ENCODE measurements around the gene UCKL1. TPM values are rescaled to one million over a fixed set of nuclear protein-coding genes. Genes with fewer than 3 reads are reported as not detected.
A peak's percentile ranks its signal among the peaks of the same experiment; 100 is the strongest.

The UCKL1 gene
- total RNA-seq, 1 experiment from 2014 or later = 47.4 TPM

DNA sequence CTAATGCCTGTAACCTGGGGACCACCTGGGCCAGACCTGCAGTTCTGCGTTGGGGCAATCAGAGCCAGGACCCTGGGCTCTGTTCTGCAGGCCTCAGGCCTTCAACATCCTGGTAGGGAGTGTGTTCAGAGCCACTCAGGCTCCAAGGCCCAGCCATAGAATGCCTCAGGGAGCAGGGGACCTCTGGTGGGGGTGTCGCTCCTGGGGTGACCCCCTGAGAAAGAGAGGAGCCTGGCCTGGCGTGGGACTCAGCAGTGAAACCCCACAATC lies 12.5 kb downstream of the UCKL1 start:
- POLR2A ChIA-PET = no interaction called here
- no peak overlapping the region for H3K4me3 ChIP-seq (ENCODE audit: low read depth in 2 of 2, low read length in 2 of 2)
- intact Hi-C loops (cut with micrococcal nuclease; ENCODE audit: unreplicated experiment) (no loop called here), in situ Hi-C loops (cut with HindIII; ENCODE audit: low pct_unique_long_range_greater_than_20kb, low sequenced_read_pairs) (no loop called here)
- no peaks in the 10 kb centered on the region for H3K9me3 ChIP-seq (ENCODE audit: control insufficient read depth, insufficient read depth, low read depth, low read length)
- DNase-seq (ENCODE audit: low read depth, low spot score) (no peak), ATAC-seq (no peak)
- no peak for TF ChIP-seq TCF7L2 (IDR thresholded peaks at IDR 0.05; ENCODE audit: low read depth, low read length)
- TF ChIP-seq REST (IDR thresholded peaks at IDR 0.05; ENCODE audit: insufficient read depth in 1 of 2, low read depth in 2 of 2, low read length in 1 of 2) = no peak
- TF ChIP-seq, protein P1, sequence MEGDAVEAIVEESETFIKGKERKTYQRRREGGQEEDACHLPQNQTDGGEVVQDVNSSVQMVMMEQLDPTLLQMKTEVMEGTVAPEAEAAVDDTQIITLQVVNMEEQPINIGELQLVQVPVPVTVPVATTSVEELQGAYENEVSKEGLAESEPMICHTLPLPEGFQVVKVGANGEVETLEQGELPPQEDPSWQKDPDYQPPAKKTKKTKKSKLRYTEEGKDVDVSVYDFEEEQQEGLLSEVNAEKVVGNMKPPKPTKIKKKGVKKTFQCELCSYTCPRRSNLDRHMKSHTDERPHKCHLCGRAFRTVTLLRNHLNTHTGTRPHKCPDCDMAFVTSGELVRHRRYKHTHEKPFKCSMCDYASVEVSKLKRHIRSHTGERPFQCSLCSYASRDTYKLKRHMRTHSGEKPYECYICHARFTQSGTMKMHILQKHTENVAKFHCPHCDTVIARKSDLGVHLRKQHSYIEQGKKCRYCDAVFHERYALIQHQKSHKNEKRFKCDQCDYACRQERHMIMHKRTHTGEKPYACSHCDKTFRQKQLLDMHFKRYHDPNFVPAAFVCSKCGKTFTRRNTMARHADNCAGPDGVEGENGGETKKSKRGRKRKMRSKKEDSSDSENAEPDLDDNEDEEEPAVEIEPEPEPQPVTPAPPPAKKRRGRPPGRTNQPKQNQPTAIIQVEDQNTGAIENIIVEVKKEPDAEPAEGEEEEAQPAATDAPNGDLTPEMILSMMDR (IDR thresholded peaks at IDR 0.05) = no peak
- no peak for TF ChIP-seq SIN3A (IDR thresholded peaks at IDR 0.05; ENCODE audit: borderline replicate concordance, insufficient read depth, low read depth, low read length)
- TF ChIP-seq POLR2AphosphoS5 (IDR thresholded peaks at IDR 0.05; ENCODE audit: low read depth, low read length) = no peak
- BruUV-seq (replicated peaks) = no TSS peak
- H3K27ac ChIP-seq (ENCODE audit: low read length) = no peak overlapping the region
- H3K27me3 ChIP-seq (ENCODE audit: control insufficient read depth, insufficient read depth, low read length) = no peaks in the 10 kb centered on the region
- H3K4me1 ChIP-seq (ENCODE audit: control insufficient read depth, insufficient read depth, low read length) = peaks cover 23% of the 10 kb centered on the region
- no peaks in the 10 kb centered on the region; the same call in 1 of the 2 replicates for H3K36me3 ChIP-seq (ENCODE audit: control insufficient read depth, insufficient read depth, low read length)
- CTCF ChIA-PET = no interaction called here

GRCh38 chr20:63942969-63943807 lies 13.0 kb downstream of the UCKL1 start:
- H3K4me1 ChIP-seq (ENCODE audit: control insufficient read depth, insufficient read depth, low read length) = peaks cover 19% of the 10 kb centered on the region
- peak overlapping the region; percentile 79 for H3K27ac ChIP-seq (ENCODE audit: low read length)
- CTCF ChIA-PET = no interaction called here
- intact Hi-C loops (cut with micrococcal nuclease; ENCODE audit: unreplicated experiment) = no loop called here
- DNase-seq (ENCODE audit: low read depth, low spot score) = no peak
- no peaks in the 10 kb centered on the region; the same call in 1 of the 2 replicates for H3K36me3 ChIP-seq (ENCODE audit: control insufficient read depth, insufficient read depth, low read length)
- TF ChIP-seq TCF7L2 (IDR thresholded peaks at IDR 0.05; ENCODE audit: low read depth, low read length) (no peak), REST (IDR thresholded peaks at IDR 0.05; ENCODE audit: insufficient read depth in 1 of 2, low read depth in 2 of 2, low read length in 1 of 2) (0 out of 4 replicates have a peak, but pooled peaks of 1 of the 2 experiments have one; percentile 36)
- H3K27me3 ChIP-seq (ENCODE audit: control insufficient read depth, insufficient read depth, low read length) = no peaks in the 10 kb centered on the region
- in situ Hi-C loops (cut with HindIII; ENCODE audit: low pct_unique_long_range_greater_than_20kb, low sequenced_read_pairs) = no loop called here
- H3K9me3 ChIP-seq (ENCODE audit: control insufficient read depth, insufficient read depth, low read depth, low read length) = no peaks in the 10 kb centered on the region
- POLR2A ChIA-PET = no interaction called here
- peak; percentile 11 for ATAC-seq
- BruUV-seq (replicated peaks) = no TSS peak
- H3K4me3 ChIP-seq (ENCODE audit: low read depth in 2 of 2, low read length in 2 of 2) = no peak overlapping the region
